ENCODE results near the gene TRAF4.

The TRAF4 gene

DNA sequence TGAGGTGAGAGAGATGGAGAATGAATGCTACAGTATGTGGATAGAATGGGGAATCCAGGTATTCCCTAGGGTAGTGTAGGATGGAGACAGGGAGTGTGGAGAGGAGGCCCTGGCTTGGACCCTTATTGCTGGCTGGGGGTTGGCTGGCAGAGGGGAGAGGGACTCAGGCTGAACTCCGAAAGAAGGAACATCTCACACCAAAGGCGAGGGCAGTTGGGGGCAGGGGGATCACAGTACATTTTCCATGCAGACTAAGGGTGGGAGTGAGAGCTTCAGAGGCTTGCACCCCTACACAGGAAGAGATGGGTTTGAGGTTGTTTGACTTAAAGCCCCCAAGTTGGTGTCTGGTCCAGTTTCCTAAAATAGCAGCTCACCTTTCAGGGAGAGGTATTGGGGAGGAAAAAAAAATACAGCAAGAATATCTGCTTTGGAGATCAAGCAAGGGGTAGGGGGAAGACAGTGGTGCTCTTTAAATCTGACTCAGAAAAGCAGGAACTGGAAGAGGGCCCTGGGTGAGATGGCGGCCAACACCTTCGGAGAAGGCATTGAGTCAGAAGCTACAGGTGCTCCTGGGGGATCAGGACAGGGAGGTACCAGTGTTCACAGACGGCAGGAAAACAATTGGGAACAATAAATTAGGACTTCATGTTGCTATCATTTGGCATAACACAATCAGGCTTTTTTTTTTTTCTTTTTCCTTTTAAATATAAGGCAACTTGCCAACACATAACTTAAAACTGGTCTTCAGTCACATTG lies 12.4 kb downstream of the TRAF4 start:
- Histone ChIP-seq H3K79me2 (ENCODE audit: low read length) (no peaks in the 10 kb centered on the region), H3K4me1 (ENCODE audit: low read length) (no peaks in the 10 kb centered on the region), H3K27ac (ENCODE audit: low read length) (no peak overlapping the region), H3K27me3 (replicated peaks; ENCODE audit: insufficient read depth, low read length) (no peaks in the 10 kb centered on the region), H2AFZ (ENCODE audit: low read length) (no peak overlapping the region), H3F3A (ENCODE audit: insufficient read depth, low read length) (no peaks in the 10 kb centered on the region), H3K9me2 (replicated peaks; ENCODE audit: insufficient read depth, low read length) (no peaks in the 10 kb centered on the region), H3K36me3 (replicated peaks; ENCODE audit: insufficient read depth, low read length) (no peaks in the 10 kb centered on the region), H3K4me2 (ENCODE audit: low read depth, low read length) (no peak overlapping the region), H3K4me3 (ENCODE audit: low read length) (no peak overlapping the region), H3K9ac (ENCODE audit: low read length) (no peak overlapping the region), H3K9me3 (replicated peaks; ENCODE audit: insufficient read depth, low read length) (no peaks in the 10 kb centered on the region), H4K20me1 (ENCODE audit: insufficient read depth, low read length) (no peaks in the 10 kb centered on the region)
- no peak for DNase-seq
- TF ChIP-seq, protein P1, sequence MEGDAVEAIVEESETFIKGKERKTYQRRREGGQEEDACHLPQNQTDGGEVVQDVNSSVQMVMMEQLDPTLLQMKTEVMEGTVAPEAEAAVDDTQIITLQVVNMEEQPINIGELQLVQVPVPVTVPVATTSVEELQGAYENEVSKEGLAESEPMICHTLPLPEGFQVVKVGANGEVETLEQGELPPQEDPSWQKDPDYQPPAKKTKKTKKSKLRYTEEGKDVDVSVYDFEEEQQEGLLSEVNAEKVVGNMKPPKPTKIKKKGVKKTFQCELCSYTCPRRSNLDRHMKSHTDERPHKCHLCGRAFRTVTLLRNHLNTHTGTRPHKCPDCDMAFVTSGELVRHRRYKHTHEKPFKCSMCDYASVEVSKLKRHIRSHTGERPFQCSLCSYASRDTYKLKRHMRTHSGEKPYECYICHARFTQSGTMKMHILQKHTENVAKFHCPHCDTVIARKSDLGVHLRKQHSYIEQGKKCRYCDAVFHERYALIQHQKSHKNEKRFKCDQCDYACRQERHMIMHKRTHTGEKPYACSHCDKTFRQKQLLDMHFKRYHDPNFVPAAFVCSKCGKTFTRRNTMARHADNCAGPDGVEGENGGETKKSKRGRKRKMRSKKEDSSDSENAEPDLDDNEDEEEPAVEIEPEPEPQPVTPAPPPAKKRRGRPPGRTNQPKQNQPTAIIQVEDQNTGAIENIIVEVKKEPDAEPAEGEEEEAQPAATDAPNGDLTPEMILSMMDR (IDR thresholded peaks at IDR 0.05; ENCODE audit: low read length), result no peak
- TF ChIP-seq EZH2 (optimal IDR thresholded peaks at IDR 0.05; ENCODE audit: low read depth, low read length) (no peak), EZH2phosphoT487 (IDR thresholded peaks at IDR 0.05; ENCODE audit: low read length) (no peak)

DNA sequence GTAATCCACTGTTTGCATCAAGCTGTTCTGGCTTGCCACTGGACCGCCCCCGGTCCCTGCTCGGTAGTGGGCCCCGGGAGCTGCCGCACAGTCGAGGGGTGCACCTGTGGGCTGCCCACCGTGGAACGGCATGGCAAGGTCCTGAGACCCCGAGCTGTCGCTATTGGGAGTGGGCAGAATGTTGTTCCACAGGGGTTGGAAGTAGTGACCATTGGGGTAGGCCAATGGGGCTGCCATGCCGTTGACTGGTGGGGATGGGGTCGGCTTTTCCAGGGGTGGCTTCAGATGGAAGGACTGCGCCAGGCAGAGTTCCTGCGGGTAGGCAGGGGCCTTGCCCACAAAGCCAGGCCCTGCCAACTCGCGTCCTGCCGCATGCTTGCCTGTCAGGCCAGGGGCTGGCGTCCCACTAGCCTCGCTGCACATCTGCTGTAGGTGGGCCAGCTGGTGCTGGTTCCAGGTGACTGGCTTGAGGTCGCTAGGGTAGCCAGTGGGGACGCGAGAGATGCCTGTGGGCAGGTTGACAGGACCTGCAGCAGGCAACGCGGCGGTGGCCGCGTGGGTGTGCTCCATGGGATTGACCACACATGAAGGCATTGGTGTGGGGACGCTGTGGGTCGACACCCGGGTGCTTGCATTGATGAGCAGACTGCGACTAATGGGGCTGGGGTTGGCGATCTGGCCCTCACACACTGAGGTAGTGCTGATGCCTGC lies 14.8 kb downstream of the TRAF4 start:
- Histone ChIP-seq H2AFZ (ENCODE audit: low read length) (no peak overlapping the region), H3K9me2 (replicated peaks; ENCODE audit: insufficient read depth, low read length) (no peaks in the 10 kb centered on the region), H4K20me1 (ENCODE audit: insufficient read depth, low read length) (no peaks in the 10 kb centered on the region), H3K36me3 (replicated peaks; ENCODE audit: insufficient read depth, low read length) (no peaks in the 10 kb centered on the region), H3K79me2 (ENCODE audit: low read length) (peaks cover 7% of the 10 kb centered on the region; the same call in 1 of the 2 replicates), H3K9me3 (replicated peaks; ENCODE audit: insufficient read depth, low read length) (no peaks in the 10 kb centered on the region), H3K27me3 (replicated peaks; ENCODE audit: insufficient read depth, low read length) (no peaks in the 10 kb centered on the region), H3K9ac (ENCODE audit: low read length) (no peak overlapping the region), H3K27ac (ENCODE audit: low read length) (no peak overlapping the region), H3K4me2 (ENCODE audit: low read depth, low read length) (no peak overlapping the region), H3F3A (ENCODE audit: insufficient read depth, low read length) (peaks cover 9% of the 10 kb centered on the region), H3K4me3 (ENCODE audit: low read length) (no peak overlapping the region), H3K4me1 (ENCODE audit: low read length) (peaks cover 9% of the 10 kb centered on the region)
- no peak for DNase-seq
- TF ChIP-seq, protein P1 (IDR thresholded peaks at IDR 0.05; ENCODE audit: low read length), result no peak
- TF ChIP-seq EZH2phosphoT487 (IDR thresholded peaks at IDR 0.05; ENCODE audit: low read length) (no peak), EZH2 (optimal IDR thresholded peaks at IDR 0.05; ENCODE audit: low read depth, low read length) (no peak)

DNA sequence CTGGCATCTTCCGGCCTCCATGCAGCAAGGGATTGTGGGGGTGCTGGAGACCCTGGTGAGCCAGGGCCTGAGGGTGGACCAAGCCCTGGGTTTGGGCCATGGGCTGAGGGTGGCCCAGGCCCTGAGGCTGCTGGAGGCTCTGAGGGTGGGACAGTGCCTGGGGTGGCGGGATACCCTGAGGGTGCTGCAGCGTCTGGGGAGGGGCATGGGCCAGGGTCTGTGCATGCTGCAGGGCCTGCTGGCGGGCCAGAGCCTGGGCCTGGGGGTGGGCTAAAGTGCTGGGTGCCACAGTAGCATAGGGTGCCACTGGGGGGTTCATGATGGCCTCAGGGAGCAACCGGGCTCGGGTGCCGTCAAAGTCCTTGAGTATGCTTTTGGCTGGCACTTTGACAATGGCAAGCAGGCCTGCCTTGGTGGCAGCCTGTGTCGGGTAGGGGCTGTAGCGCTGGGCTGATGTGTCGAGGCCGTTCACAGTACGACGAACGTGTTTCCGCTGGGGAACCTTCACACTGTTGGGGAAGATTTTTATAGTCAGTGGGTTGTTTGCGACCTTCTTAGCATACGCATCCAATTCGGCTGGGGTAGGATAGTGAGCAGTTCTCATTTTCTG lies 15.6 kb downstream of the TRAF4 start:
- Histone ChIP-seq H3K4me1 (ENCODE audit: low read length) (peaks cover 12% of the 10 kb centered on the region), H3F3A (ENCODE audit: insufficient read depth, low read length) (peaks cover 9% of the 10 kb centered on the region), H3K4me3 (ENCODE audit: low read length) (no peak overlapping the region), H3K36me3 (replicated peaks; ENCODE audit: insufficient read depth, low read length) (no peaks in the 10 kb centered on the region), H2AFZ (ENCODE audit: low read length) (no peak overlapping the region), H3K4me2 (ENCODE audit: low read depth, low read length) (no peak overlapping the region), H3K27me3 (replicated peaks; ENCODE audit: insufficient read depth, low read length) (no peaks in the 10 kb centered on the region), H3K27ac (ENCODE audit: low read length) (no peak overlapping the region), H3K9me3 (replicated peaks; ENCODE audit: insufficient read depth, low read length) (no peaks in the 10 kb centered on the region), H3K79me2 (ENCODE audit: low read length) (peaks cover 7% of the 10 kb centered on the region; the same call in 1 of the 2 replicates), H3K9ac (ENCODE audit: low read length) (no peak overlapping the region), H4K20me1 (ENCODE audit: insufficient read depth, low read length) (no peaks in the 10 kb centered on the region), H3K9me2 (replicated peaks; ENCODE audit: insufficient read depth, low read length) (no peaks in the 10 kb centered on the region)
- DNase-seq, result no peak
- TF ChIP-seq EZH2 (optimal IDR thresholded peaks at IDR 0.05; ENCODE audit: low read depth, low read length) (no peak), EZH2phosphoT487 (IDR thresholded peaks at IDR 0.05; ENCODE audit: low read length) (no peak)
- TF ChIP-seq, protein P1 (IDR thresholded peaks at IDR 0.05; ENCODE audit: low read length), result no peak
